CD4-positive, alpha-beta T cell treated with Interleukin-6 at 100 ng/mL for 8 hours (primary cell): ENCODE measurements around the gene PHC2.

Experiments used
- DNase-seq: peaks from one replicate; pipeline ENCODE4 v3.0.0-alpha.2; 2020; ENCODE audit warnings: mixed read lengths, low spot score

The PHC2 gene

GRCh38 chr1:33420870-33421775 is 9.8 kb downstream of the PHC2 start:
- no peak for DNase-seq

GRCh38 chr1:33418811-33419210 is 12.1 kb downstream of the PHC2 start:
- no peak for DNase-seq

DNA sequence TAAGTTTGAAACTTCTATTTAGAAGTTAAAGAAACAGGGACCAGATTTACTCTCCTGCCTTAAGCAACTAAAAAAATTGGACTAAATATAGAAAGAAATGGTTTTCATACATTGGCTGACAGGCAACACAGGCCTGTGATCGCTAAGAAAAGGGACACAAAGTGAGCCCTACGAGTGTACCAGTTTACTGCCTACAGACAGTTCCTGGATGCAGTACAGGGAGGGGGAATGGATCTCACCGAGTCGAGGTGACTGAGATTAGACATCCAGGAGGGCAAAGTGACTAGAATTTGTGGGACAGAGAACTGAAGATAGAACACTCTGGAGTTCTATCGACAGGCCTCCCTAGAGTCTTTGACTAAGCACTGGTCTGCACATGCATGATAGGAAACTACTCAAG is 16.0 kb downstream of the PHC2 start:
- DNase-seq: no peak

- no peak for DNase-seq
These were observed 20.7 kb downstream of the PHC2 start for GRCh38 chr1:33410091-33410701.

- DNase-seq: no peak
These were observed 22.8 kb downstream of the PHC2 start for GRCh38 chr1:33408093-33408436.

- DNase-seq: no peak
These were observed 23.4 kb downstream of the PHC2 start for GRCh38 chr1:33407352-33408092.

GRCh38 chr1:33402206-33402605 is 28.7 kb downstream of the PHC2 start:
- DNase-seq: no peak

DNA sequence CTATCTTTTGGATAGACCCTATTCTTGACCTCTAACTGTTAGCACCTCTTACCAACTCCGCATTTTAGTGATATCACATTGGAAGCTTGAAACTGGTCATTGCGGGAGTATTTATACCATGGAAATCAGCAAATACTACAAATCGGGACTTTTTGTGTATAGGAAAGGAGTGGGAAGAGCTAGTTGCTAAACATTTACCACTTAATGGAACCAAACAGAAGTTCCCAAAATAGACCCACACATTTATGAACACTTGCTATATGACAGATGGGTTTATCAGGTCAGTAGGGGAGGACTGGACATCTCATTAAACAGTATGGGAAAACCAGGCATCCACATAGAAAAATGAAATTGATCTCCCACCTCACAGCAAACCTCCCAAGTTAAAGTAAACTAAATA is 29.4 kb downstream of the PHC2 start:
- DNase-seq: no peak

- no peak for DNase-seq
These were observed 30.6 kb downstream of the PHC2 start for GRCh38 chr1:33400153-33400911.

GRCh38 chr1:33399375-33399774 is 31.5 kb downstream of the PHC2 start:
- DNase-seq: no peak

DNA sequence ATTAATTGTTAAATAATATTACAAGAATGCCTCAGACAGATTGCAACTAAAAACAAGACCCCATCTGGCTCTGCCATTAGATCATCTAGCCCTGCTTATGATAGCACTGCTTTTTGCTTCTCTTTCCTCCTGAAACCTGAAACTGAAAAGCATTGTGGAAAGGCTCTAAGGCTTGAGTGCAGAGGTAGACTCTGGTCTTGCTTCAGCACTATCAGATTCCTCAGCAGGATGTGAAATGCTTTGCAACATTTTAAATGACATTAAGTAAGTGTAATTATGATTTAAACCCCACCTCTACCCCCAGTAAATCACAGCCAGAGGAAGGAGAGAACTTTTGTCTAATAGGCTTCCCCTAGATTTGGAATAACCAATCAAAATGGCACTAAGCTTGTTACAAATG is 32.9 kb downstream of the PHC2 start:
- DNase-seq: no peak

DNA sequence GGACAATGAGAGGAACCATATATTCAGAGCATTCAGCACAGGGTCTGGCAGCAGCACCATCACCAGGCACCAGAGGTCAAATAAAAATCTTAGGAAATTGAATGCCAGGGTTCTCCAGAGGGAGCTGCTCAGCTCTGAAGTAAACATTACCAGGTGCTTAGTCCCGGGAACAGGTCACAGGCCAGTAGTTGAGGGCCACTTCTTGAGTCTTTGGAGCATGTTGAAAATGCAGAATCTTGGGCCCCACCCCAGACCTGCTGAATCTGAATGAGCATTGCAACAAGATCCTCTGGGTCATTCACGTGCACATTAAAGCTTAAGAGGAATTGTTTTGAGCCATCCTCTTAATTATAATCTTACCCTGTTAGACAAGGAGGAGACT is 33.8 kb downstream of the PHC2 start:
- DNase-seq: no peak

- no peak for DNase-seq
These were observed 34.4 kb downstream of the PHC2 start for GRCh38 chr1:33396188-33397124.

- no peak for DNase-seq
These were observed 36.1 kb downstream of the PHC2 start for GRCh38 chr1:33394770-33395169.

DNA sequence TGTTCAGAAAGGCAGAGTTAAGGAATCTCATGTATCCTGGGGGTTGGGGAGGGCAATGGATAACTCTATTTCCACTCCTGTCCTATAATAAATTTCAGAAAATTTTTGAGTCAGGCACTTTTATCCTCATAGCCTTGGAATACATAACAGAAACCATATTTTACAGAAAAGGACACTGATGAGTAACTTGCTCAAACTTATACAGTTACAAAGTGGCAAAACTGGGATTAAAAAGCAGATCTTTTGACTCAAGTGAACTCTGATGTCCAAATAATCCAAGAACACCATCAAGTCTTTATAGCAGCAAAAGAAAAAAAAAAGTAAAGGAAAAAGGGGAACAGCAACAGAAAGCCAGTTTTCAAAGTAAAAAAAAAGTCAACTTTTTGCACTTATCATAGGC is 36.9 kb downstream of the PHC2 start:
- DNase-seq: no peak

- DNase-seq: no peak
These were observed 37.4 kb downstream of the PHC2 start for GRCh38 chr1:33393524-33393923.

DNA sequence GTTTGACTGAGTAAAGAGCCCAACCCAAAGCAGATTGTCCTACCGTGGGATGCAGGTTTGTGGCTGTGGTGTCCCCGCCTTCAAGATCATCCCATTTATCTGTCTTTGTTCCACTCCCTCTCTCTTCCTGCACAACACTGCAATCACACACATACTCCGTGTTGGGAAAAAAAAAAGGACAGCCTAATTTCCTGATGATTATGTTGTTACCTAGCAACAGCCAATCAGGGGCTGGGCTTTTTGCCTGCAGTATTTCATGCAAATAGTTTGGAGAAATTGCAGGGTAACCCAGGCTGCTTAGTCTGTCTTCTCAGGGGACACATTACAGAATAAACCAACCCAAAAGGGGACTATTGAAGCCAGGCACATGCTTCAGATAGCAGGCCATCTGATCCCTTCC is 38.3 kb downstream of the PHC2 start:
- DNase-seq: no peak

DNA sequence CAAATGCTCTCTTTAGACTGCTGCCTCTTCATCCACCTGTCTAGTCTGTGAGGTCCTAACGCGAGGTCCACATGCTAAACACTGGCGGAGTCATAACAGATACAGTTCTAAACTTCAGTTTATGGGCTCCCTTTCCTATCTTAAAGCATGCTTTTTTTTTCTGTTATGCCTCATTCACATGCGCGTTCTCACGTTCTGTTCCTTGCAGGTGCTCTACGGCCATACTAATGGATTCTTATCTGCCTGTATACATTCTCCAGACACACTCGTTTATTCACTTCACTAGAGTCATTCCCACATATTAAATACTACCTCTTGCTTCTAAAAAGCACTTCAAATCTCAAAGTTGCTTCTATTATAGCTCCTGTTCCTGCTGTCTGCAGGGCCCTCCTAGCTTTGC is 38.7 kb downstream of the PHC2 start:
- no peak for DNase-seq

- DNase-seq: no peak
These were observed 39.4 kb downstream of the PHC2 start for GRCh38 chr1:33391343-33392078.

GRCh38 chr1:33390542-33390941 is 40.4 kb downstream of the PHC2 start:
- DNase-seq: no peak
